Cardiac muscle cell (in vitro differentiated cells and primary cell): ENCODE results near the gene DENND6B. TPM values are rescaled to one million over a fixed set of nuclear protein-coding genes. Genes with fewer than 3 reads are reported as not detected.

ENCODE experiments used
- DNase-seq, 2 donors: peaks; one replicate each; pipeline versions ENCODE4 v3.0.0 to v3.0.0-alpha.2; 2010 to 2017; ENCODE audit warnings: low read depth in 1 of 2, low spot score in 1 of 2
- H3K27ac ChIP-seq: fragments of 200-600 bp; sonication (generic); 2 replicates; pipeline ENCODE4 v1.5.1; 2016
- H3K27me3 ChIP-seq: fragments of 200-600 bp; sonication (generic); 2 replicates; pipeline ENCODE4 v1.6.0; 2016; ENCODE audit warnings: control low read depth
- H3K36me3 ChIP-seq: fragments of 200-600 bp; sonication (generic); 2 replicates; pipeline ENCODE4 v1.5.1; 2016; ENCODE audit warnings: control low read depth
- H3K4me1 ChIP-seq: fragments of 200-600 bp; sonication (generic); 2 replicates; pipeline ENCODE4 v1.8.1; 2017; ENCODE audit warnings: low read depth, mild to moderate bottlenecking, mixed run types
- H3K4me3 ChIP-seq: fragments of 200-600 bp; sonication (generic); 2 replicates; pipeline ENCODE4 v1.5.1; 2016; ENCODE audit warnings: mild to moderate bottlenecking
- H3K9me3 ChIP-seq: fragments of 200-600 bp; sonication (generic); 2 replicates; pipeline ENCODE4 v1.5.1; 2017; ENCODE audit warnings: low read depth, mild to moderate bottlenecking, control low read depth
- CTCF ChIP-seq: IDR thresholded peaks from 2 replicates; pipeline ENCODE4 v1.5.1; 2012; ENCODE audit warnings: low read depth, mild to moderate bottlenecking, low read length
- polyA plus RNA-seq: library from polyadenylated mRNA; unstranded; fragments of >200 nt; fragmentation: Nextera tagmentation; extraction: Ambion mirVana; gene quantifications from 2 replicates; pipeline ENCODE4 v1.2.1, GENCODE V29; 2016
- total RNA-seq: library from RNA; depleted of rRNA; stranded (reverse); fragments of >200 nt; gene quantifications from 2 replicates; pipeline ENCODE4 v1.2.3, GENCODE V29; 2016

Gene DENND6B
- total and polyA plus RNA-seq, 2 experiments from 2014 or later, result 7.0 to 13.3 TPM

- Histone ChIP-seq H3K27me3 (no peaks in the 10 kb centered on the region), H3K27ac (no peak overlapping the region), H3K4me1 (peaks cover 10% of the 10 kb centered on the region), H3K4me3 (no peak overlapping the region), H3K36me3 (no peaks in the 10 kb centered on the region), H3K9me3 (no peaks in the 10 kb centered on the region)
- no peak for TF ChIP-seq CTCF
- DNase-seq, result no peak
Measured at GRCh38 chr22:50316114-50317065, 10.4 kb downstream of the DENND6B start.

GRCh38 chr22:50315289-50316113, 11.3 kb downstream of the DENND6B start:
- peaks cover 10% of the 10 kb centered on the region for H3K4me1 ChIP-seq
- no peak for TF ChIP-seq CTCF
- no peak for DNase-seq
- no peak overlapping the region for H3K27ac ChIP-seq
- no peak overlapping the region for H3K4me3 ChIP-seq
- no peaks in the 10 kb centered on the region for H3K27me3 ChIP-seq
- H3K9me3 ChIP-seq, result no peaks in the 10 kb centered on the region
- H3K36me3 ChIP-seq, result no peaks in the 10 kb centered on the region

GRCh38 chr22:50314455-50315288, 12.1 kb downstream of the DENND6B start:
- H3K4me3 ChIP-seq, result no peak overlapping the region
- no peak for TF ChIP-seq CTCF
- H3K36me3 ChIP-seq, result no peaks in the 10 kb centered on the region
- H3K9me3 ChIP-seq, result no peaks in the 10 kb centered on the region
- H3K27ac ChIP-seq, result no peak overlapping the region
- H3K4me1 ChIP-seq, result peaks cover 10% of the 10 kb centered on the region
- DNase-seq, result peak in 1 of 2 donors; percentile 56
- no peaks in the 10 kb centered on the region for H3K27me3 ChIP-seq

GRCh38 chr22:50314081-50314454, 12.7 kb downstream of the DENND6B start:
- TF ChIP-seq CTCF, result no peak
- no peaks in the 10 kb centered on the region for H3K27me3 ChIP-seq
- H3K27ac ChIP-seq, result no peak overlapping the region
- DNase-seq, result no peak
- H3K36me3 ChIP-seq, result no peaks in the 10 kb centered on the region
- H3K4me1 ChIP-seq, result peaks cover 12% of the 10 kb centered on the region
- no peak overlapping the region for H3K4me3 ChIP-seq
- no peaks in the 10 kb centered on the region for H3K9me3 ChIP-seq

- no peak for TF ChIP-seq CTCF
- no peaks in the 10 kb centered on the region for H3K36me3 ChIP-seq
- H3K4me3 ChIP-seq, result no peak overlapping the region
- DNase-seq, result no peak
- H3K4me1 ChIP-seq, result peaks cover 17% of the 10 kb centered on the region
- H3K9me3 ChIP-seq, result no peaks in the 10 kb centered on the region
- H3K27me3 ChIP-seq, result no peaks in the 10 kb centered on the region
- H3K27ac ChIP-seq, result no peak overlapping the region
Measured at GRCh38 chr22:50313600-50313999, 13.2 kb downstream of the DENND6B start.
